ENCODE data around the gene NFKBIZ. TPM values are rescaled to one million over a fixed set of nuclear protein-coding genes. Genes with fewer than 3 reads are reported as not detected.
A peak's percentile ranks its signal among the peaks of the same experiment; 100 is the strongest.

The NFKBIZ gene
- total RNA-seq, 1 donor from 2014 or later: 31.8 TPM

DNA sequence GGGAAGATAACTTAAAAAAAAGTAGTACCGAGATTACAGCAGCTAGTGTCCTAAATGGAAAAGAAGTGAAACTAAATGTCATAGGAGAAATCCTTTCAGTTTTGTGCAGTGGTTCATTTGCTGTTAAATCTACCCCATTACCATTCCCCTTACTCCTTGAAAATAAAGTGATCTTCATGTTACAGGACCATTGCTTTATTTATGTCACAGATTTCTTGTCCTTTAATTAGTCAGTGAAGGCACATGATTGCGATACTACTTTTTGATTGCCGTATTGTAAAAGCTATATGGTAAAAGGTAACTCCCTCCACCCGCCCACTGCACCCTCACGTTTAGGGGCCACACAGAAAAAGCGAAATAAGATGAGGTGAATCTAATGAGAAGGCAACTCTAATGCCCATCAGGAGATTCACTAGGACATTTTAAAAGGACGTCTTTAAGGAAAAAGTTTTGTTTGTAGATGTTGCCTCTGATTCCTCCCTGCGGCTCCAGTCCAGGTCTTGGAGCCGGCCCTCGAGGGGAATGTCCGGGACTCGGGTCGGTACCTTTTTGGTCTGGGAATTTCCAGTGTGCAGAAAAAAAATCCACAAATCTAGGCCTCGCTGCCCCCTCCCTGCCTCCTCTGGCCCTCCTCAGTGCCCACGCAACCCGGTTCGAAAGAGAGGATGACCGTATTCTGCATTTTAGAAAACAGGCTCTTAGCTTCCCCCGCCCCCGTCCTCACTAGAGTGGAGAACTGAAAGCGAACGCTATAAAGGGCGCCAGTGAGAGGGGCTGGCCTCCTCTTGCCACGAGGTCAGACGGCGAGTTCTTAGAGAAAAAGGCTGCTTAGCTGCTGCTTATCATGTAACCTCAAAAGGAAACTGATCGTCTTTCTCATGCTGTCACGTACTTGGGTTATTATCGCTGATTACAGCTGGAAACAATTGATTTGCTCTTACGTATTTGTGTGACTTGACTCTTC lies 21.8 kb upstream of the NFKBIZ start:
- peak; percentile 87 for DNase-seq

DNA sequence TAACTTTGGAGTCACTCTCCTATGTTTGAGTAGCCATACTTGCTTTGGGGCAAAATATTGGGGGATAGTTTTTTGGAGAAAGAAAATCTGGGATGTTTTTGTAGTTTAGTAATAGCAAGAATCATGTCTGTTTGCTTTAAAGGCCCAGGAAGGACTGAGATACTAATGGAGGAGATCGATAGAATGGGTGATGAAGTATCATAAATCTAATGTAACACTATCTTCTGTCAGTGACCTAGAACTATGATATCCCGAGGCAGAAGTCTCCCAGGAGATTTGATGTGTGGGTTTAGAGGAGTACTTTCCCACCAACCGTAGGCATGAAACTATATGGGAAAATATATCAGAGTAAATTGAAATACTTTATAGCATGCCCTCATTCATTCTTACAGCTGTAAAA lies 21.0 kb upstream of the NFKBIZ start:
- peak; percentile 9 for DNase-seq

DNA sequence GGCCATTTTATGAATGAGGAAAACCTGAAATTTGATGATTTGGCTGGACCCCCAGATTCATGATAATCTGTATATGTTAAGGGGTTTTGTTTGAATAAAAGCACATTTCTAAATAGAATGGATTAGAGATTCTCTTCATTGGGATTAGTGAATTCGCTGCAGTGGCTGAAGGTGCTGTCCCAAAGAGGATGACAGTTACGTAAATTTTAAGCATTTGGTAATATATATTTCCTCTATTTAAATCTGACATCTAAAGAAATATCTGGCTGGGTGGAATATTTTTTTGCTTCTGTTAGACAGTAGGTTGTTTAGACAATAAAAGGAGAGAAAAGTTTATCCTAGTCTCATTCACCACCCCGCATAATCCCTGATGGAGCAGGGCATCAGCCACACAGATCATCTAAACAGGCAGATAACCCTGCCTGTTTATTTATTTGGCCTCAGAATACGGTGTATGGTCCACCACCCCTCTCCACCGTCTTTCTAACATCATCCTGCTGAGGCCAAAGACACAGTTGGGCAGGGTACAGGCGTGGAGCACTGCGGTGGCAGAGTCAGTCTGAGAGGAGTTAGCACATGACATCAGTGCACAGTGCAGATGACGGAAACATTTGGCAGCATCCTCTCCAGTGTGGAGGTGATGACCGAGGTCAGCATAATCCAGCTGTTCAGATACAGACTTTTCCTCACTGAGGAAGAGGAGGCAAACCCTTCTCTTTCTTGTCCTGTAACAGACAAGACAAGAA lies 20.4 kb upstream of the NFKBIZ start:
- peak; percentile 56 for DNase-seq

DNA sequence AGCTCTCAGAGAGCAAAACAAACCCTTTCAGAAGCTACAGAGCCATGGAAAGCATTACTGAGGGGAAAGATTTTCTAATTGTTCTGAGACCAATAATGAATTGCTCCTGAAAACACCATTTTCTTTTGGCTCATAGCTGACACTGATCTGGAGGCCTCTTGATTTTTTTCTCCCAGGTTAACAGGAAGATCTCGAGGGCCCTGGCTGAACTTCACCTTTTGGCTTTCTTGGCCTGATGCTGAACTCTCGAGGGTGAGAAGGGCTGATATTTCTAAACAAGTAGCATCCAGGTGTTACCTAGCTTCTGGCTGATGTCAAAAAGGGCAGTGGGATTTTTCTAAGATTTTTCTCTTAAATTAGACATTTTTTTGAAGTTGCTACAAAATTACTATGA lies 19.9 kb upstream of the NFKBIZ start:
- DNase-seq: no peak

DNA sequence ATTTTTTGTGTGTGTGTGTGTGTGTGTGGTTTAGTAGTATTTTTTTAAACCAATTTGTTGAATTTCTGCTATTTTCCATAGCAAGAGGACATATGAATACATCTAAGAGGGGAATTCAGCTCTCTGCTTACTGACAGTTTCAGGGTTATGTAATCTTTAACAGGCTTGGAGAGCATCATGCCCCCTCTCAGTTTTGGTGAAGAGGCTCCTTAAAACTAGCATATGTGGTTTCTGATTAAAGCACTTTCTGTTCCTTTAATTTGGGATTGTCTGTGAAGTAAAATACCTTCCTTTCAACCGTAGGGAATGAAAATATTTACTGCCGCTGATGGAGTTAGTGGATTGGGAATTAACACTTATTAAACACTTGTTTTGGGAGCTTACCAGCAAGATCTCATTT lies 19.4 kb upstream of the NFKBIZ start:
- DNase-seq: no peak

DNA sequence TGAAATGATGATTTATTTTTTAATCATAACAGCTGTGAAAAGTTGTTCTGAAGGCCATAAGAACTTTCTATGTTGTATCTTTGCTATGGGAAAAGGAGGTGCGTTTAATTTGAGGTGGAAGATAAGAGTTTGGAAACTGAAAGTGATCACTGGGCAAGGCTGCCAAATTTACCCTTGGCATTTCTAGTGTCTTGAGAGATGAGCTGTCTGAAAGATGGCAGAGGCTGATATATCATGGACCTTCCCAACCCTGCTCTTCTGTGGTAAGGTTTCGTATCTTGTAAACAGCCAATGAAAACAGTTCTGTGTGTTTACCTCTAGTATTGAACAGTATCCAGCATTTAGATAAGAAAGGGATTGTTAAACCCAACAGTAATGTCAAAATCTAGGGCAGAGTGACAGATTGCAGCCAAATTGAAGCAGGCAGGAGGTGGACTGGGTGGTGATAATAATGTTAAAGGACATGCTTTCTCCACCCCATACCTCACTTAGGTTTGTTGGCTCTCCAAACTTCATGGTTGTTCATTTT lies 15.8 kb upstream of the NFKBIZ start:
- no peak for DNase-seq

DNA sequence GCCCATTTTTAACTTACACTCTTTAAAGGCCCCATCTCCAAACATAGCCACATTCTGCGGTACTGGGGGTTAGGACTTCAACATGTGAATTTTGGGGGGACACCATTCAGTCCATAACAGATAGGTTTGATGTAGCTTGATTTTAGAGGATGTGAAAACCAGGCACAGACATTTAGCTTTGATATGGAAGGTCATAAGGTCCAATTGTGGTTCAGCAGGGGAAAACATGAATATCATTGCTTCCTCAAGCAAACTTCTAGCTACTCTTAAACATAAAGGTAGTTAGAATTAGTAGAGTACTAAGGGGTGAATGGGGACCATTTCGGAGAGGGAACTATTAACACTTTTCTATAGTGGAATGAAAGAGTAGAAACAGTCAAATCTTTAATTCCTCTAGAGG lies 13.6 kb upstream of the NFKBIZ start:
- DNase-seq: no peak

DNA sequence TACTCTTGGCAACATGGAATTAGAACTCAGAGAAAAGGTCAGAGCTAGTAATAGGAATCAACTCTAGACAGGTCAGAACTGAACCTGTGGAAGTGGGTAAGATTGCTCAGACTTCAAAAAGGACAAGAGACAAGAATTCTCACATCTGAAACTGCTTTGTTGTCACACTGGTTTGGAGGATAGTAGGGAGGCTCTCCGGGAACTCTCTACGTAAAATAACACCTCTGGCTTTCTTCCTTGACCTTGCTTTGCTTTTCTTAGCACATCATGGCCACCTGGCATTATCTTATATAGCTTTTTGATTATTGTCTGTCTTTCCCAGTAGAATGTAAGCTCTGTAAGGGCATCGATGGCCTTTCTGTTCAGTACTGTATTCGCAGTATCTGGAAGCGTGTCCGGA lies 13.2 kb upstream of the NFKBIZ start:
- DNase-seq: no peak

DNA sequence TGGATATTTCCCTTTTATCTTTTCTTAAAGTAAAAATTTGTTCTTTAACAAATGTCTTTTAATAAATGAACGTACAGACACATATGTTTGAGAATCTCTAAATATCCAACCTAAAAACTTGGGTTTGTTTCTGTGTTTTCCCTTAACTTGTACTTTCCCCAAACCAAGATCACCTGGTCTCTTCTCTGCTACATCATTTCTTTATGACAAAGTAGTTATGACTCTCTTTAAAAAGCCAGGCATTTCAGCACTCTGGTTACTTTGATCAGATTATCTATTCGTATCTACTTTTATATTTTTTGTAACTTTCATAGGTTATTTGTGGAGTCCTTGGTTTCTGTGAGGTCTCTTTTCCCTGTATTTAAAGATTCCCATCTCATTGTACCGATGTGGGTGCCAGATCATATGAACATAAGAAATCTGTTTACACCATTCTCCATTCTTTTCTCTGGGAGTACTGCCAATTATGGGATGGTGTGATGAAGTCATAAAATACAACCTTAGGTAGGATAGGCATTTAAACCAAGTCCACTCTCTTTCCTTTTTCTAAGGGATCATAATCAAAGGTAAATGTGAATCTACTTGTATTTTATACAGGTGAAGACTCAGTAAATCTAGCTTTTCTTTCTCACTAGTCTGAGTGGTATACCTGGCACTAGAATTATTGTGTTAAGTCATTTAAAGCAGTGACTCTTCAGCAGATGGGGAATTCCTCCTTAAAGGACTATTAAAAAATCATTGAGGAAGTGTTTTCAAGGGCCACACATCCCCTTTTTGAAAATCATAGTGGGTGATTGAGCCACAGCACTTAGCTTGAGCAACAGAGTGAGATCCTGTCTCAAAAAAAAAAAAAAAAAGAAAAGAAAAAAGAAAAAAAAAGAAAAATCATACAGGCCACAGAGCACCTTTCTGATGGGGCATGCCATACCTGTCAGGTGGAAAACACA lies 12.4 kb upstream of the NFKBIZ start:
- DNase-seq: peak; percentile 69

DNA sequence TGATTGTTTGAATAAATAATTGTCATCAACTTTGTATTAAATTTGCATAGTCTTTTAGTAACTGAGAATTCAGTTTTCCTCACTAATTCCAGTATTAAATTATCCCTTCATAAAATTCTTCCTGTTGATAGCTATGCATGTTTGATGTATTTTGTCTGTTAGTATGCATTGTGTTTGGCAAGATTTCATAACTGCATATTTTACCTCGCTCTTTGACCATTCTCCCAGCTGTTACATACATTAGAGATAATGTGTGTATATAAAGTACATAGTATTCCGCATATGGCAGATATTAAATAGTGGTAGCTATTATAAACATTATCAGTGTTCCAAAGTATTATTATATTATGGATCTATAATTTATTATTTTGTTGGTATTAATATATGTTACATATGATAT lies 10.6 kb upstream of the NFKBIZ start:
- DNase-seq: no peak

DNA sequence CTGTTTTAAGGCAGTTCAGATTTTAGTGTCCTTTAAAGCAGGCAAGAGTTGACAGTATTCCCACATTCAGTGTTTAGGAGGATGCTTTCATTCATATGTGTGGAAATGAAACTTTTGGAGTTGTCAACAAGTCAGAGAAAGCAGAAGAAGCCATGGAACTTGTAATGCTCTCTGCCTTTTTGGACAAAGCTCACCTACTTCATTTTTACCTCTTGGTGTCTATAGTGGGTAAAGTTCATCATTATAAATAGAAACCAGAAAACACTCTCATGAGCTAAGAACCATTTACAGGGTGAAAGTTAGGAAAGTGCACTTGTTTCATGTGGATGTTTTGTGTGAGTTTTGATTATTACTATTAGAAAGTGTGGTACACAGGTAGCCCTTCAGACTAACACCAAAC lies 9.2 kb upstream of the NFKBIZ start:
- no peak for DNase-seq

DNA sequence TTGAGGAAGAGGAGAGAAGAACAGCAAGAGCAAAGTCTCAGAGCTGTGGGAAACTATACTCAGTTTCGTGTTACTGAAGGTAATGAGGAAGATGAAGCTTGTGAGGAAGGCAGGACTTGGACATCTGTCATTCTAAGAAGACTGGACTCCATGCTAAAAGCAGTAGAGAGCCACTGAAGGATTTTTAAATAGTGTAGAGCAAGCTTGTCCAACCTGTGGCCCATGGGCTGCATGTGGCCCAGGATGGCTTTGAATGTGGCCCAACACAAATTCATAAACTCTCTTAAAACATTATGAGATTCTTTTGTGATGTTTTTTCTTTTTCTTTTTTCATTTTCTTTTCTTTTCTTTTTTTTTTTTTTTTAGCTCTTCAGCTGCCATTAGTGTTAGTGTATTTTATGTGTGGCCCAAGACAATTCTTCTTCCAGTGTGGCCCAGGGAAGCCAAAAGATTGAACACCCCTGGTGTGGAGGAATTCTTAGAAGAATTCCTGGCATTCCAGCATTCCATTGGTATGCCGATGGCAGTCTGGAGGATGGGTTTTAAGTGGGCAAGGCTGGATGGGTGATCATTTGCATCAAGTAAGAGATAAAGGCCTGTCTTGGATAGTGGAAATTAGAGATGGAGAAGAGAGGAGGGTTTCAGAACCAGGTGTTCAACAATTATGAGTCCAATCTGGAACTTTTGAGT lies 6.9 kb upstream of the NFKBIZ start:
- DNase-seq: no peak

DNA sequence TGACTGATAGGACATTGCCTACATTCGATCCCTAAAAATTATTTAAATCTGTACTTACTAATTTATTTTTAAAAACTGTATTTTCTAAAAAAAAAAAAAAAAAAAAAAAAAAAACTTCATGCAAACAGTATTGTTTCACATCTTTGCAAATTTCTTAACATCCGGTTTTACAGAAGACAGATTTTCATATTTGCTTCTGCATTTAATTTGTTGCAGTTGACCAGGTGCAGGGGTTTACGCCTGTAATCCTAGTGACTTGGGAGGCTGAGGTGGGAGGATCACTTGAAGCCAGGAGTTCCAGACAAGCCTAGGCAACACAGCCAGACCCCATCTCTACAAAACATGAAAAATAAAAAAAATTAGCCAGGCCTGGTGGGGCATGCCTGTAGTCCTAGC lies 6.4 kb upstream of the NFKBIZ start:
- no peak for DNase-seq

DNA sequence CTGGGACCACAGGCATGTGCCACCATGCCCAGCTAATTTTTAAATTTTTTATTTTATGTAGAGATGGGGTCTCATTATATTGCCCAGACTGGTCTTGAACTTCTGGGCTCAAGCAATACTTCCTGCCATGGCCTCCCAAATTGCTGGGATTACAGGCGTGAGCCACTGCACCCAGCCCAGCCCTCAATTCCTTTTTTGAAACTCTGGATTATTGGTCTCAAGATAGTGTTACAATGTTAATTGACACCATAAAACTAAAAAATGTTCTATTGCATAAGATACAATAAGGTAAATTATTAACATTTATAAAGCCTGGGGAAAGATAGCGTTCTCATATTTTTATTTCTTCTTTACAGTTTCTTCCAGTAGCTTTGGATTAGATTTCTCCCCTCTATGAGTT lies 3.9 kb upstream of the NFKBIZ start:
- DNase-seq: no peak

DNA sequence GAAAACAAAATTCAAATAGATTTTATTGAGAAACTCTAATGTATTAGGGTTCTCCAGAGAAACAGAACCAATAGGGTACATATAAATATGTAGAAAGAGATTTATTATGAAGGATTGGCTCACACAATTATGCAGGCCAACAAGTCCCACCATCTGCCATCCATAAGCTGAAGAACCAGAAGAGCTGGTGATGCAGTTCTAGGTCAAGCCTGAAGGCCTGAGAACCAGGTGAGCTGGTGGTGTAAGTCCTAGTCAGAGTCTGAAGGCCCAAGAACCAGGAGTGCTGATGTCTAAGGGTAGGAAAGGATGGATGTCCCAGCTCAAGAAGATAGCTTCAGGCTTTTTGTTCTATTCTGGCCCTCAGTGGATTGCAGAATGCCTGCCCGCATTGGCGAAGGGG lies 2.6 kb upstream of the NFKBIZ start:
- DNase-seq: no peak

DNA sequence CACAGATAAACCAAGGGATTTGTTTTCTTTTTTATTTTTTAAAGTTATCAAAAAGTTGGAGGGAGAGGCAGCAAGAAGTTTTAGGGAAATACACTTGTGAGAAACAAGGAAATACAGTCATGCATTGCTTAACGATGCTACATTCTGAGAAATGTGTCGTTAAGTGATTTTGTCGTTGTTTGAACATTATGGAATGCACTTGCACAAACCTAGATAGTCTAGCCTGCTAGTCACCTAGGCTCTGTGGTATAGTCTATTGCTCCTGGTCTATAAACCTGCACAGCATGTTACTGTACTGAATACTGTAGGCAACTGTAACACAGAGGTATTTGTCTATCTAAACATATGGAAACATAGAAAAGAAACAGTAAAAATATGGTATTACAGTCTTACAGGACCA lies 2.0 kb upstream of the NFKBIZ start:
- DNase-seq: no peak

DNA sequence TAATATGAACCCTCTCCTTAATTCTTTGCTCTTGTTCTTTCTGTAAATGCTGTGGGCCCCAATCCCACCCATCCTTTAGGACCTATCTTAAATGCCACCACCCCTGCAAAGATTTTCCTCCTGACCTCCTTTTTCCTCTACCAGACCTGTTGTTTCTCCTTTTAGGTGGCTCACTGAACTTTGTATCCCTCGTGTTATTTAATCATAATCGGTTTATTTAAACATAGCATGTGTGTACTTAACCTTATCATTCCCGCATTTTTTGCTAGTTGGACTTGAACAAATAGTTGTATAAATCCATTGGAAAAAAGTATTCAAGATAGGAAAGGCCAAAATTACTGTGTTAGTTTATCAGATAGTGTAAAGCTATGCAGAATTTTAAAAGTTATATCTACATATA lies 988 bp upstream of the NFKBIZ start:
- no peak for DNase-seq

DNA sequence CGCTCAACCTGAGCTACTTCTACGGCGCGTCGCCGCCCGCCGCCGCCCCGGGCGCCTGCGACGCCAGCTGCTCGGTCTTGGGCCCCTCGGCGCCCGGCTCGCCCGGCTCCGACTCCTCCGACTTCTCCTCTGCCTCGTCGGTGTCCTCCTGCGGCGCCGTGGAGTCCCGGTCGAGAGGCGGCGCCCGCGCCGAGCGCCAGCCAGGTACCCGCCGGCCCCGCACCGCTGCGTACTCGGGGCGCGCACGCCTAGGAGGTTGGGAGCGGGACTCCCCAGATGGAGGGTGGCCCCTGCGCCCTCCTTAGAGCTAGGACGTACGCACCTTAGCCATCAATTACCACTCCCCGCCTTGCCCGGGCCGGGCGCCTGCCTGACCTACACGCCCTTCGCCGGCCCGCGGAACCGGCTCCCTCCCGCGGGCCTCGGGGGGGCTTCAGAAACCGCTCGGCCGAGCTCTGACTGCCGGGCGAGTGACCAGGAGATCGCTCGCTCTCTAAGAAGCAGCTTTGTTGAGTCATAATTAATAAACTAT lies 466 bp downstream of the NFKBIZ start:
- DNase-seq: peak; percentile 50

DNA sequence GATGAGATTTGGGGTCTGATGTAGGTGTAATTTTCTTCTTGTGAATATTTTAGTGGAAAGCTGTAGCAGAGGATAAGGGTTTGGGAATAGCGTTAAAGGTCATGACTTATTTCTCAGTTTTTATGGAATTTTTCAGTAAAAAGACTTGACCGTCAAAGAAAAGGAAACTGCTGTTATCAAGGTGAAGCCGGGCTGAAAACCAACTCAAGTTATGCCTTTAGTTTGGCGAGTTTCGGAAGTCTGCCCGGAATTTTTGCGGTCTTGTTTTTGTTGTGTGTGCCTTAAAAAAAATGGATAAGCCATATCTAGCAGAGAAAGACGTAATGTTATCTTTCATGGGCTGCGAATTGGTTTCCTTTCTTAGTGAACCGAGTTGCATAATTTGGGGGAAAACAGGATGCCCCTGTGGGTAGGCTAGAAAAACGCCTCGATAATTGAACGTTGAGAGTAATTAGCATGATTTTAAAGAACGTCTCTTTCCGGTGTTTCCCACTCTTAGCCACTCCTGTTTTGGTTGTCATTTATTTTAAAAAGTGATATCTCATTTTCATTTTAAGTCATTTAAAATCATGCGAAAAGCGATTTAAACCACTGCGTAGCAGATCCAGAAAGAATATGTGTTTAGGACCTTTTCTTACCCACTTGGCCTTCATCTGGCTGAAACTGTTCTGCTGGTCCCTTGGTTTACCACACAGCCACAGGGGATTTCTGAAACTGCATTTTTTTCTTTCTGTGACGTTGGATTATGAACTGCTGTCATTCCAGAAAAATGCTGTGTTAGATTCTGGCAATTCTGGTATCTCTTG lies 1.1 kb downstream of the NFKBIZ start:
- peak; percentile 77 for DNase-seq

DNA sequence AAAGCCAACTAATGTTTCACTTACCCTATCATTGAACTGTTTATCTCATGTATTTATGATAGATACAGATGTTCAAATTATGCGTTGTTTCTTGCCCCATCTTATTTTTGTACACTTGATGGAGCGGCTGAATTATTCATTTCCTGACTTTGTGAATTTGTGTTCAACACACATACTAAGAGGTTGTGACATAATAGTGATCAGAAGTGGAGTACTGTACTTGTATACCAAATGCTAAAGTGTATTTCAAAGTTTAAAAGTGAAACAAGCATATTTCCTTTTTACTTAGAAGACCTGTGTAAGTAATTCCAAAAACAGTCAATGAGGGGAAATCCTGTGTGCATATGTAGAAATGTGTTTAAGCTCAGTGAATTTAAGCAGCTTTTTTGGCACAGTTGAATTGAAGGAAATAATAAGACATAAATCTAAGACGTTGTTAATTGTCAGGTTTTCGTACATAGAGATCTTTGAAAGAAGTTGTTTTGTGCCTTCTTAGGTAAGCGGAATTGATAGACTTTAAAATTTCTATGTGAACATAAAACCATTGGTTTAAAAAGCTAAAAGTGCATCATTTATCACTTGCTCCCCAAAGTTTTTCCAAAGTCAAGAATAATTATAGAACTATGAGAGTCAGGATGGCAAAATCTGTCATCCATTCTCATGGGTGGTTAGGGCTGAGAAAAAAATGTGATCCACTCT lies 1.9 kb downstream of the NFKBIZ start:
- peak; percentile 87 for DNase-seq
